Esophagus mucosa (tissue), 1 donor: ENCODE data around the gene ABCB7. TPM values are rescaled to one million over a fixed set of nuclear protein-coding genes. Genes with fewer than 3 reads are reported as not detected.
A peak's percentile ranks its signal among the peaks of the same experiment; 100 is the strongest.
"Not testable (repeated sequence)": the region's sequence is repeated elsewhere in the genome, so short reads cannot be mapped to it uniquely, and the experiment has no call there.

Experiments used
- ATAC-seq: fragments of 200-7000 bp; cut with Tn5 transposase; one replicate; pipeline ENCODE4 v1.9.1; 2020
- total RNA-seq: library from RNA; stranded (reverse); gene quantifications from one replicate; pipeline ENCODE4 v1.2.4, GENCODE V29; 2023
- donor health status: DM: yes; HTN: yes; CAD: no.

The ABCB7 gene
- total RNA-seq = 15.2 TPM

- ATAC-seq = peak; percentile 79
Observed at GRCh38 chrX:75155827-75156525, at the start of gene ABCB7. TSS of gene ABCB7 (minus strand) at chrX:75156283. CDS start at chrX:75156272, 11 bp downstream.

- ATAC-seq = not testable (repeated sequence)
Observed at GRCh38 chrX:75188415-75189206, 32.5 kb upstream of the ABCB7 start.

DNA sequence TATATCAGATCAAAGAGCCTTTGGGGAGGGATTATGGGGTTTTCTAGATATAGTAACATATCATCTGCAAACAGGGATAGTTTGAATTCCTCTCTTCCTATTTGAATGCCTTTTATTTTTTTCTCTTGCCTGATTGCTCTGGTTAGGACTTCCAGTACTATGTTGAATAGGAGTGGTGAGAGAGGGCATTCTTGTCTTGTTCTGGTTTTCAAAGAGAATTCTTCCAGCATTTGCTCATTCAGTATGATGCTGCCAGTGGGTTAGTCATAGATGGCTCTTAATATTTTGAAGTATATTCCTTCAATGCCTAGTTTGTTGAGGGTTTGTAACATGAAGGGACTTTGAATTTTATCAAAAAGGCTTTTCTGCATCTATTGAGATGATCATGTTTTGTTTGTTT is 25.6 kb upstream of the ABCB7 start:
- no peak for ATAC-seq

DNA sequence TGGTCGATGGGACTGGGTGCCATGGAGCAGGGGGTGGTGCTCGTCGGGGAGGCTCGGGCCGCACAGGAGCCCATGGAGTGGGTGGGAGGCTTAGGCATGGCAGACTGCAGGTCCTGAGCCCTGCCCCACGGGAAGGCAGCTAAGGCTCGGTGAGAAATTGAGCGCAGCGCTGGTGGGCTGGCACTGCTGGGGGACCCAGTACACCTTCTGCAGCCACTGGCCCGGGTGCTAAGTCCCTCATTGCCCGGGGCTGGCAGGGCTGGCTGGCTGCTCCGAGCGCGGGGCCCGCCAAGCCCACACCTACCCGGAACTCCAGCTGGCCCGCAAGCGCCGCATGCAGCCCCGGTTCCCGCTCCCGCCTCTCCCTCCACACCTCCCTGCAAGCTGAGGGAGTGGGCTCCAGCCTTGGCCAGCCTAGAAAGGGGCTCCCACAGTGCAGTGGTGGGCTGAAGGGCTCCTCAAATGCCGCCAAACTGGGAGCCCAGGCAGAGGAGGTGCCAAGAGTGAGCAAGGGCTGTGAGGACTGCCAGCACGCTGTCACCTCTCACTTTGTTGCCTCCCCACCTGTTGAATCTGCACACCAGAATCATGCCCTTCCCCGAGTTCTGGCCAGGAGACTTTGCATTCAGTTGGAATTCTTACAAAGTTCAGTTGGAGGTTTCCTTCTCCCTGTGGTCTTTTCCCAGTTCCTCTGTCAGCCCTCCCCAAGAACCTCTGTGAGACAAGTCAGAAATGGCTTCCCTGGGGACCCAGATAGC is 23.6 kb upstream of the ABCB7 start:
- ATAC-seq = not testable (repeated sequence)

- not testable (repeated sequence) for ATAC-seq
Observed at GRCh38 chrX:75172257-75172890, 16.3 kb upstream of the ABCB7 start.

DNA sequence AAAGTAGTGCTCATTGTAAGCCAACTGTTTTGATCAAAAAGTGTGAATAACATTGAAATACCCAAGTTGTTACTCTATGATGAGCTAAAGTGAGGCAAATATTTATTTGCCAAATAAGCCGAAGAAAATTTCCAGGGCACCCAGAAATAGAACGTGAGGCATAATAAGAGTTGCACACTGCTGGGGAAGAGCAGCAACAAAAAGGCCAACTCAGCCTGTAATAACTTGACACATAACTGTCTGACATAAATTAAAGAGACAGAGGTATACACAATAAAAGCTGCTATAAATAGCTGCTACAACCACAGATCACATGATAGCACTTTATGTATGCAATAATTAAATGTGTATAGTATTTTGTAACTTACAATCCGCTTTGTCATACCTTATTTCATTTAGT is 2.0 kb upstream of the ABCB7 start:
- no peak for ATAC-seq

DNA sequence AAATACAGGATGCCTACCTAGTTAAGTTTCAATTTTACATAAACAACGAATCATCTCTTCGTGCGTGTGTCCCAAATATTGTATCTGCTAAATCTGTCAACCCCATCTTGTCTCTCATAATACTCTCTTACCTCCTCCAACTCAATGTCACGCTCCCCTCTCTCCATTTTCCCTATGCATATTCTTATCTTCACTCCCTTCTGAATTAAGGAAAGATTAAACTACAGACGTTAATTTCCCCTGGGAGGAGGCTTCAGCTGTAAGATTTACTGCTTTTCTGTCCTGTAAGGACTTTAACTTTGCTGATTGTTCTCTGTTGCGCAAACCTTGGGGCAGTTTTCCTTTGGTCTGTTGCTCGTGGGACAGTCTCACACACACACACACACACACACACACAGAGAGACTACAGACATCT is 455 bp upstream of the ABCB7 start:
- no peak for ATAC-seq

DNA sequence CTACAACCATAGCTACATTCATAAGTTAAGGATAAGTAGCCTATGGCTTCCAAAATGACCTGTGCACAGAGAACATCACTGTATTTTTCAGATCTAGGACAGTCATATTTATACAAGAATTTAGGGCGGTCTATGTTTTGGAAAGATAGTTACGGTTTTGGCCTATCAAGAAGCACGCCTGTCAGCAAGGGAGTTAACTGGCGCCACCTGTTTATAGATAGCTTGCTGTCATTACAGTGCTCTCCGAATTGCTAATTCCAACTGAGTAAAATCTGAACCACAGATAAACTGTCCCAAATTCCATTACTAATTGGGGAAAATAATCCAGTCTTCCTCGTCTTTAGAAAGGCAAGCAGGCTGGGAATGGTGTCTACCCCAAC is 646 bp downstream of the ABCB7 start:
- no peak for ATAC-seq

- ATAC-seq = no peak
Observed at GRCh38 chrX:75154871-75155270, 1.2 kb downstream of the ABCB7 start.

GRCh38 chrX:75151827-75152592 is 4.1 kb downstream of the ABCB7 start:
- ATAC-seq = no peak

GRCh38 chrX:75149654-75150053 is 6.4 kb downstream of the ABCB7 start:
- no peak for ATAC-seq

- ATAC-seq = no peak
Observed at GRCh38 chrX:75132672-75133071, 23.4 kb downstream of the ABCB7 start.

- ATAC-seq = no peak
Observed at GRCh38 chrX:75131973-75132627, 24.0 kb downstream of the ABCB7 start.

DNA sequence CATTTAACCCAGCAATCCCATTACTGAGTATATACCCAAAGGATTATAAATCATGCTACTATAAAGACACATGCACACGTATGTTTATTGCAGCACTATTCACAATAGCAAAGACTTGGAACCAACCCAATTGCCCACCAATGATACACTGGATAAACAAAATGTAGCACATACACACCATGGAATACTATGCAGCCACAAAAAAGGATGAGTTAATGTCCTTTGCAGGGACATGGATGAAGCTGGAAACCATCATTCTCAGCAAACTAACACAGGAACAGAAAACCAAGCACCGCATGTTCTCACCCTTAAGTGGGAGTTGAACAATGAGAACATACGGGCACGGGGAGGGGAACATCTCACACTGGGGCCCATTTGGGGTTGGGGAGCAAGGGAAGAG is 27.0 kb downstream of the ABCB7 start:
- ATAC-seq = not testable (repeated sequence)

DNA sequence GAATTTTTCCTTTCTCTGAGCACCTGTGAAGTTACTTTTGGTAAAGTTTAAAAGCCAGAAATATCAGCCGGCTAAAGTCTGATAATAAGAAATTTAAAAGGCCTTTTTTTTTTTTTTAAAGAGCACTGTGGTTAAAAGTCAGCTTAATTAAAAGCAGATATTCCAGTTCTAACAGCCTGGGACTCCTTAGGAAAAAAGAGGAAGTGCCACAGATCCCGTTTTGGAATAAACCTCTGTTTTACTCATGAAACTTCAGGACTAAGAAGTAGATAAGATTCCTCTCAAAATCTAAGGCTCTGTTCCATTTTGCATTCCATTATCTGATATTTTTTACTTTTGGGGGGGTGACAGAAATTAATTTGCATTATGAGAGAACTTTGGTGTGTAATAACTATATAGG is 37.8 kb downstream of the ABCB7 start:
- no peak for ATAC-seq

DNA sequence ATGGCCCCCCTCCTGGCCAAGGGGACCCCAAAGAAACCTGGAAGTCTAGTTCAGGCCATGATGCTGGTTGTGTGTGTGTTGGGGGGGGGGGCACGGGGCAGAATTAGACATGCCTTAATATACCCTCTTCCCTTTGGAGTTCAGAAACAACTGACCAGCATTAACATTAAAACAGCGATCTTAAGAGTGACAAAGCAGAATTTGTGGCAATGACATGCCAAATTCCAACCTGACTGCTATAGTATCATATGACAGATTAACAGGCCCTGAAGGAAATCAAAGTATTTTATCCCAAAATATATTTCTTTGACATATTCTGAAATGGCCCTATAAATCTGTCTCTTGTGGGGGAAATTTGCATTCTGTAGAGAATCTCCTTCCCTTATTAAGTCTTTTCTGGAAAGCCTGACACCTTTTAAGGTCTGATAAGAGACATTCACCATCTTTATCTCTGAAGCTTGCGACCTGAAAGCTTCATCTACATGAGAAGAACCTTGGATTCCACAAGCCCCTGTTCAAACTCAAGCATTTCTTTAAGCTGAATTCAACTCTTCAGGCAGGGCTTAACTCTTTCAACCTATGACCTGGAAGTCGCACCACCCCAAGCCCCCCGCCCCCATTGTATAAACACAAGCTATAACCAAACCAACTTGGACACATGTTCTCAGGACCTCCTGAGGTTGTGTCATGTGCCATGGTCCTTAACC is 40.2 kb downstream of the ABCB7 start:
- ATAC-seq = no peak

DNA sequence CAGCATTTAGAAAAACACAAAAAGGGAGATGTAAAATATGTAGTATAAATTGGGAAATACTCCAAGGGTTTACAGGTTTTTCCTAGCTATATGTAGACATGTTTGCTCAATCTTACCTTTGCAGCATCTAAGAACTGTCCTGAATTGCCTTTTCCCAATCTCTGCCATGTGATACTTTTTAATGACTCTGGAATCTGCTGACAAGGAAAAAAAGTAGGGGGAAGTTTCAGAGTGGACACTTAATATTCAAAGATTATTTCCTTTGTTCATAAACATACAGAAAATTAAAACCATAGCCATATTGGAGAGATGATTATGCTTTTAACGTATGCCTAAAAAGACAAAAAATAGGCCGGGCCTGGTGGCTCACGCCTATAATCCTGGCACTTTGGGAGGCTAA is 41.4 kb downstream of the ABCB7 start:
- ATAC-seq = no peak

GRCh38 chrX:75113664-75114063 is 42.4 kb downstream of the ABCB7 start:
- no peak for ATAC-seq

GRCh38 chrX:75107863-75108509 is 48.1 kb downstream of the ABCB7 start:
- ATAC-seq = peak; percentile 35

- ATAC-seq = no peak
Observed at GRCh38 chrX:75106772-75107171, 49.3 kb downstream of the ABCB7 start.
